ENCODE results near the gene RNF14. TPM values are rescaled to one million over a fixed set of nuclear protein-coding genes. Genes with fewer than 3 reads are reported as not detected.

Gene RNF14
- total RNA-seq, 2 experiments from 2014 or later = 35.7 to 38.0 TPM

GRCh38 chr5:141978389-141978788, 9.5 kb downstream of the RNF14 start:
- CTCF ChIA-PET = interaction anchor here (0.9 to 5.5 kb wide), 4 partner anchors 9 to 17 kb away, joined by 4 to 43 read pairs (median 22); partner anchors contain the start of gene RNF14

GRCh38 chr5:141982626-141983025, 13.7 kb downstream of the RNF14 start:
- Mint-ChIP-seq H3K27ac (no peak overlapping the region), H3K9me3 (ENCODE audit: low read depth) (no peaks in the 10 kb centered on the region), H3K4me1 (no peaks in the 10 kb centered on the region), H3K4me3 (no peak overlapping the region), H3K36me3 (ENCODE audit: low read depth) (peaks cover 46% of the 10 kb centered on the region), H3K27me3 (no peaks in the 10 kb centered on the region)
- no peak for DNase-seq
- CTCF ChIA-PET = no interaction called here
- intact Hi-C loops (cut with DNase I, micrococcal nuclease) = no loop called here
- ATAC-seq = no peak
- POLR2A ChIA-PET = no interaction called here

More at GRCh38 chr5:141978389-141978788, 9.5 kb downstream of the RNF14 start:
- Mint-ChIP-seq H3K36me3 (ENCODE audit: low read depth) (peaks cover 55% of the 10 kb centered on the region), H3K27me3 (no peaks in the 10 kb centered on the region), H3K4me1 (peaks cover 23% of the 10 kb centered on the region), H3K9me3 (ENCODE audit: low read depth) (no peaks in the 10 kb centered on the region), H3K27ac (no peak overlapping the region), H3K4me3 (no peak overlapping the region)
- ATAC-seq (no peak), DNase-seq (no peak)
- intact Hi-C loops (cut with DNase I, micrococcal nuclease) = no loop called here
- POLR2A ChIA-PET = no interaction called here

- H3K27me3 Mint-ChIP-seq = no peaks in the 10 kb centered on the region
- no peaks in the 10 kb centered on the region for H3K4me1 Mint-ChIP-seq
- no peaks in the 10 kb centered on the region for H3K9me3 Mint-ChIP-seq (ENCODE audit: low read depth)
- ATAC-seq = no peak
- POLR2A ChIA-PET = no interaction called here
- H3K4me3 Mint-ChIP-seq = no peak overlapping the region
- no peak overlapping the region for H3K27ac Mint-ChIP-seq
- H3K36me3 Mint-ChIP-seq (ENCODE audit: low read depth) = peaks cover 33% of the 10 kb centered on the region
- DNase-seq = no peak
- intact Hi-C loops (cut with DNase I, micrococcal nuclease) = no loop called here
- CTCF ChIA-PET = interaction anchor here (0.6 to 20.5 kb wide), 6 partner anchors 8 to 162 kb away, joined by 3 to 352 read pairs (median 4); no protein-coding TSS in a partner anchor
These were observed 17.2 kb downstream of the RNF14 start for GRCh38 chr5:141986072-141986471.

- intact Hi-C loops (cut with DNase I, micrococcal nuclease) = loop anchor here in 1 of 2 experiments (10.0 kb wide), 1 partner anchor 555 kb away; no protein-coding TSS in a partner anchor
- ChIA-PET CTCF (interaction anchor here (0.6 to 20.5 kb wide), 17 partner anchors 9 to 992 kb away, joined by 3 to 352 read pairs (median 9); partner anchors contain the start of genes DELE1, GNPDA1 and RNF14), POLR2A (interaction anchor here (0.7 to 1.1 kb wide), 3 partner anchors 18 to 157 kb away, joined by 3 to 14 read pairs (median 4); no protein-coding TSS in a partner anchor)
- Mint-ChIP-seq H3K27ac (no peak overlapping the region), H3K9me3 (ENCODE audit: low read depth) (no peaks in the 10 kb centered on the region), H3K27me3 (no peaks in the 10 kb centered on the region), H3K4me3 (no peak overlapping the region), H3K4me1 (no peaks in the 10 kb centered on the region), H3K36me3 (ENCODE audit: low read depth) (peaks cover 37% of the 10 kb centered on the region)
- DNase-seq = no peak
- no peak for ATAC-seq
These were observed 20.8 kb downstream of the RNF14 start for GRCh38 chr5:141989720-141990119.

- Mint-ChIP-seq H3K36me3 (ENCODE audit: low read depth) (peaks cover 43% of the 10 kb centered on the region), H3K9me3 (ENCODE audit: low read depth) (no peaks in the 10 kb centered on the region), H3K27ac (peak overlapping the region; percentile 19), H3K4me1 (no peaks in the 10 kb centered on the region), H3K4me3 (no peak overlapping the region), H3K27me3 (no peaks in the 10 kb centered on the region)
- DNase-seq (peak; percentile 89), ATAC-seq (peak; percentile 88)
- intact Hi-C loops (cut with DNase I, micrococcal nuclease) = loop anchor here (1.0 to 10.0 kb wide), 5 partner anchors 22 to 706 kb away; no protein-coding TSS in a partner anchor
- CTCF ChIA-PET = interaction anchor here (0.6 to 20.5 kb wide), 29 partner anchors 8 to 440 kb away, joined by 3 to 352 read pairs (median 4); partner anchors contain the start of genes DELE1, GNPDA1 and RNF14
- POLR2A ChIA-PET = no interaction called here
These were observed 23.6 kb downstream of the RNF14 start for GRCh38 chr5:141992349-141992963.

- intact Hi-C loops (cut with DNase I, micrococcal nuclease) = loop anchor here in 1 of 2 experiments (10.0 kb wide), 1 partner anchor 550 kb away; no protein-coding TSS in a partner anchor
- Mint-ChIP-seq H3K27me3 (no peaks in the 10 kb centered on the region), H3K9me3 (ENCODE audit: low read depth) (no peaks in the 10 kb centered on the region), H3K27ac (peak overlapping the region; percentile 8), H3K36me3 (ENCODE audit: low read depth) (peaks cover 44% of the 10 kb centered on the region), H3K4me3 (no peak overlapping the region), H3K4me1 (no peaks in the 10 kb centered on the region)
- ChIA-PET CTCF (interaction anchor here (0.7 to 20.5 kb wide), 10 partner anchors 8 to 154 kb away, joined by 3 to 352 read pairs (median 4); no protein-coding TSS in a partner anchor), POLR2A (no interaction called here)
- DNase-seq (no peak), ATAC-seq (no peak)
These were observed 25.7 kb downstream of the RNF14 start for GRCh38 chr5:141994511-141995136.

- no peaks in the 10 kb centered on the region for H3K9me3 Mint-ChIP-seq (ENCODE audit: low read depth)
- POLR2A ChIA-PET = no interaction called here
- ATAC-seq = no peak
These were observed 26.8 kb downstream of the RNF14 start for GRCh38 chr5:141995656-141996055.

GRCh38 chr5:141997358-141997960, 28.6 kb downstream of the RNF14 start:
- Mint-ChIP-seq H3K4me1 (peaks cover 13% of the 10 kb centered on the region), H3K27ac (peak overlapping the region; percentile 1), H3K27me3 (no peaks in the 10 kb centered on the region), H3K4me3 (no peak overlapping the region), H3K36me3 (ENCODE audit: low read depth) (peaks cover 60% of the 10 kb centered on the region), H3K9me3 (ENCODE audit: low read depth) (no peaks in the 10 kb centered on the region)
- ATAC-seq (no peak), DNase-seq (no peak)
- ChIA-PET CTCF (interaction anchor here (1.3 to 20.5 kb wide), 5 partner anchors 14 to 658 kb away, joined by 3 to 352 read pairs (median 5); no protein-coding TSS in a partner anchor), POLR2A (no interaction called here)
- intact Hi-C loops (cut with DNase I, micrococcal nuclease) = loop anchor here in 1 of 2 experiments (10.0 kb wide), 1 partner anchor 547 kb away; no protein-coding TSS in a partner anchor

More at GRCh38 chr5:141995656-141996055, 26.8 kb downstream of the RNF14 start:
- Mint-ChIP-seq H3K27me3 (no peaks in the 10 kb centered on the region), H3K36me3 (ENCODE audit: low read depth) (peaks cover 50% of the 10 kb centered on the region), H3K27ac (no peak overlapping the region), H3K4me3 (no peak overlapping the region), H3K4me1 (peaks cover 4% of the 10 kb centered on the region)
- no peak for DNase-seq
- intact Hi-C loops (cut with DNase I, micrococcal nuclease) = loop anchor here in 1 of 2 experiments (10.0 kb wide), 1 partner anchor 549 kb away; no protein-coding TSS in a partner anchor
- CTCF ChIA-PET = interaction anchor here (0.6 to 20.5 kb wide), 7 partner anchors 10 to 224 kb away, joined by 3 to 352 read pairs (median 4); no protein-coding TSS in a partner anchor

- no peak for DNase-seq
- Mint-ChIP-seq H3K36me3 (ENCODE audit: low read depth) (peaks cover 57% of the 10 kb centered on the region), H3K27ac (peak overlapping the region; percentile 72), H3K4me3 (no peak overlapping the region), H3K9me3 (ENCODE audit: low read depth) (no peaks in the 10 kb centered on the region), H3K4me1 (peaks cover 28% of the 10 kb centered on the region), H3K27me3 (no peaks in the 10 kb centered on the region)
- ChIA-PET CTCF (interaction anchor here (0.7 to 20.5 kb wide), 9 partner anchors 10 to 489 kb away, joined by 3 to 352 read pairs (median 5); partner anchors contain the start of gene RNF14), POLR2A (no interaction called here)
- intact Hi-C loops (cut with DNase I, micrococcal nuclease) = loop anchor here in 1 of 2 experiments (2.0 kb wide), 1 partner anchor 145 kb away; no protein-coding TSS in a partner anchor
- no peak for ATAC-seq
These were observed 31.3 kb downstream of the RNF14 start for GRCh38 chr5:142000173-142000572.

GRCh38 chr5:142000704-142001484, 32.0 kb downstream of the RNF14 start:
- Mint-ChIP-seq H3K4me1 (peaks cover 35% of the 10 kb centered on the region), H3K27me3 (no peaks in the 10 kb centered on the region), H3K9me3 (ENCODE audit: low read depth) (no peaks in the 10 kb centered on the region), H3K4me3 (no peak overlapping the region), H3K36me3 (ENCODE audit: low read depth) (peaks cover 60% of the 10 kb centered on the region), H3K27ac (peak overlapping the region; percentile 72)
- ChIA-PET CTCF (interaction anchor here (0.5 to 20.5 kb wide), 12 partner anchors 11 to 488 kb away, joined by 3 to 352 read pairs (median 5); partner anchors contain the start of gene RNF14), POLR2A (no interaction called here)
- ATAC-seq (peak; percentile 59), DNase-seq (peak; percentile 55)
- intact Hi-C loops (cut with DNase I, micrococcal nuclease) = loop anchor here in 1 of 2 experiments (2.0 kb wide), 1 partner anchor 144 kb away; no protein-coding TSS in a partner anchor
